Upper lobe of left lung (tissue), 6 donors: ENCODE data around the gene NLRP6. TPM values are rescaled to one million over a fixed set of nuclear protein-coding genes. Genes with fewer than 3 reads are reported as not detected.
"Not testable (repeated sequence)": the region's sequence is repeated elsewhere in the genome, so short reads cannot be mapped to it uniquely, and the experiment has no call there.

ENCODE experiments used
- ATAC-seq, 2 donors: fragments of 200-7000 bp; cut with Tn5 transposase; one replicate each; pipeline ENCODE4 v1.9.1; 2022; ENCODE audit warnings: mild to moderate bottlenecking in 2 of 2, moderate library complexity in 2 of 2; ENCODE audit not compliant: low FRiP score in 2 of 2
- DNase-seq, 2 donors: peaks; one replicate each; pipeline ENCODE4 v3.0.0-alpha.2; 2019 to 2020
- H3K27ac ChIP-seq, 4 donors: fragments of 200-600 bp; sonication (generic); one replicate each; pipeline ENCODE4 v1.5.1; 2016 to 2019
- H3K27me3 ChIP-seq, 4 donors: fragments of 200-600 bp; sonication (generic); one replicate each; pipeline ENCODE4 v1.5.1; 2017 to 2019
- H3K36me3 ChIP-seq, 4 donors: fragments of 200-600 bp; sonication (generic); one replicate each; pipeline ENCODE4 v1.5.1; 2016 to 2019
- H3K4me1 ChIP-seq, 4 donors: fragments of 200-600 bp; sonication (generic); one replicate each; pipeline ENCODE4 v1.5.1; 2018 to 2019
- H3K4me3 ChIP-seq, 4 donors: fragments of 200-600 bp; sonication (generic); one replicate each; pipeline ENCODE4 v1.5.1; 2017 to 2019; ENCODE audit warnings: mild to moderate bottlenecking in 2 of 4, moderate library complexity in 1 of 4
- H3K9me3 ChIP-seq, 4 donors: fragments of 200-600 bp; sonication (generic); one replicate each; pipeline ENCODE4 v1.5.1; 2018 to 2019
- CTCF ChIP-seq, 6 experiments: fragments of 450-650 bp in 4 of 6; fragments of 200-600 bp in 2 of 6; sonication (generic) in 2 of 6; IDR thresholded peaks; one replicate each; pipeline ENCODE4 v1.5.1; 2016 to 2019; ENCODE audit warnings: antibody characterized with exemption in 6 of 6
- EP300 ChIP-seq, 4 donors: sonication (generic); formaldehyde crosslinking; IDR thresholded peaks; one replicate each; pipeline ENCODE4 v1.5.1; 2017; ENCODE audit warnings: antibody characterized with exemption in 4 of 4, control low read depth in 2 of 4
- POLR2A ChIP-seq, 4 donors: fragments of 450-650 bp; IDR thresholded peaks; one replicate each; pipeline ENCODE4 v1.5.1; 2016 to 2017; ENCODE audit warnings: antibody characterized with exemption in 4 of 4, mild to moderate bottlenecking in 2 of 4
- POLR2AphosphoS5 ChIP-seq, 2 donors: sonication (generic); formaldehyde crosslinking; IDR thresholded peaks; one replicate each; pipeline ENCODE4 v1.5.1; 2017; ENCODE audit warnings: antibody characterized with exemption in 2 of 2
- WGBS, 2 donors: methylation state at CpG; one replicate each; pipeline ENCODE4 v1.1.5; 2017 to 2018; 5-methylcytosine and 5-hydroxymethylcytosine counted together
- total RNA-seq, 6 donors: library from RNA; depleted of rRNA in 4 of 6; stranded (reverse); fragments of >200 nt in 4 of 6; gene quantifications; one replicate each; pipeline versions ENCODE4 v1.1.0 to v1.2.1, GENCODE V29; 2016 to 2021
- donor health status: DM: no; HTN: no; CAD: no; lungs with moderate emphysema.
- donor health status: DM: no; HTN: yes; CAD: no; lungs with severe emphysema.

The NLRP6 gene
- total RNA-seq, 6 donors from 2014 or later = 1.3 to 7.3 (median 3.1) TPM

- ATAC-seq (no peak), DNase-seq (no peak)
- H3K27me3 ChIP-seq = no peaks in the 10 kb centered on the region
- no peaks in the 10 kb centered on the region for H3K36me3 ChIP-seq
- H3K4me1 ChIP-seq = peaks cover 27 to 43% (median 34%) of the 10 kb centered on the region in 4 donors
- H3K27ac ChIP-seq = peak overlapping the region in 3 of 4 donors; percentile 87 to 95 (median 90)
- H3K9me3 ChIP-seq = no peaks in the 10 kb centered on the region
- 94 to 95% methylated on average over 10 to 13 of the region's 13 CpGs for WGBS, 2 donors
- H3K4me3 ChIP-seq = no peak overlapping the region
- no peak for TF ChIP-seq POLR2AphosphoS5 (IDR thresholded peaks at IDR 0.05)
- TF ChIP-seq POLR2A (IDR thresholded peaks at IDR 0.05) = no peak
- no peak for TF ChIP-seq EP300 (IDR thresholded peaks at IDR 0.05)
- no peak for TF ChIP-seq CTCF (IDR thresholded peaks at IDR 0.05)
Observed at GRCh38 chr11:328012-328411, 49.8 kb downstream of the NLRP6 start.

- not testable (repeated sequence) for ATAC-seq, H3K27me3 ChIP-seq, DNase-seq, H3K9me3 ChIP-seq, H3K4me3 ChIP-seq, H3K36me3 ChIP-seq
- peaks cover 27 to 39% (median 34%) of the 10 kb centered on the region in 4 donors for H3K4me1 ChIP-seq
- WGBS, 2 donors = 91 to 93% methylated on average over 15 of the region's 15 CpGs
- H3K27ac ChIP-seq = peak overlapping the region in 1 of 4 donors; percentile 95
Observed at GRCh38 chr11:328516-329100, 50.4 kb downstream of the NLRP6 start.

- no peak overlapping the region for H3K4me3 ChIP-seq
- H3K27ac ChIP-seq = no peak overlapping the region
- H3K36me3 ChIP-seq = no peaks in the 10 kb centered on the region
- H3K27me3 ChIP-seq = no peaks in the 10 kb centered on the region
- DNase-seq (no peak), ATAC-seq (no peak)
- peaks cover 25 to 30% (median 28%) of the 10 kb centered on the region in 4 donors for H3K4me1 ChIP-seq
- TF ChIP-seq CTCF (IDR thresholded peaks at IDR 0.05) (no peak), POLR2A (IDR thresholded peaks at IDR 0.05) (no peak), EP300 (IDR thresholded peaks at IDR 0.05) (no peak), POLR2AphosphoS5 (IDR thresholded peaks at IDR 0.05) (no peak)
- 96% methylated on average over 2 of the region's 2 CpGs for WGBS, 2 donors
- H3K9me3 ChIP-seq = no peaks in the 10 kb centered on the region
Observed at GRCh38 chr11:329886-330253, 51.7 kb downstream of the NLRP6 start.

GRCh38 chr11:330307-330693 lies 52.1 kb downstream of the NLRP6 start:
- TF ChIP-seq CTCF (IDR thresholded peaks at IDR 0.05) = no peak
- no peak for TF ChIP-seq POLR2AphosphoS5 (IDR thresholded peaks at IDR 0.05)
- TF ChIP-seq POLR2A (IDR thresholded peaks at IDR 0.05) = no peak
- TF ChIP-seq EP300 (IDR thresholded peaks at IDR 0.05) = no peak
- Histone ChIP-seq H3K27me3 (no peaks in the 10 kb centered on the region), H3K27ac (no peak overlapping the region), H3K4me3 (no peak overlapping the region), H3K36me3 (no peaks in the 10 kb centered on the region), H3K4me1 (peaks cover 23 to 30% (median 28%) of the 10 kb centered on the region in 4 donors), H3K9me3 (no peaks in the 10 kb centered on the region)
- ATAC-seq = no peak
- peak in 1 of 2 donors; percentile 56 for DNase-seq
- 80 to 91% methylated on average over 13 to 14 of the region's 14 CpGs for WGBS, 2 donors

GRCh38 chr11:330694-331357 lies 52.6 kb downstream of the NLRP6 start:
- ATAC-seq (no peak), DNase-seq (peak in 1 of 2 donors; percentile 79)
- Histone ChIP-seq H3K4me3 (no peak overlapping the region), H3K27ac (no peak overlapping the region), H3K9me3 (no peaks in the 10 kb centered on the region), H3K4me1 (peaks cover 24 to 31% (median 29%) of the 10 kb centered on the region in 4 donors), H3K27me3 (no peaks in the 10 kb centered on the region), H3K36me3 (no peaks in the 10 kb centered on the region)
- no peak for TF ChIP-seq POLR2AphosphoS5 (IDR thresholded peaks at IDR 0.05)
- TF ChIP-seq POLR2A (IDR thresholded peaks at IDR 0.05) = no peak
- TF ChIP-seq EP300 (IDR thresholded peaks at IDR 0.05) = no peak
- TF ChIP-seq CTCF (IDR thresholded peaks at IDR 0.05) = no peak
- WGBS, 2 donors = 83% methylated on average over 26 to 28 of the region's 34 CpGs
